MCF 10A (cell line): ENCODE data around the gene CDKL4. TPM values are rescaled to one million over a fixed set of nuclear protein-coding genes. Genes with fewer than 3 reads are reported as not detected.
"Not testable (repeated sequence)": the region's sequence is repeated elsewhere in the genome, so short reads cannot be mapped to it uniquely, and the experiment has no call there.

Source experiments
- BruUV-seq: library from RNA; stranded (reverse); fragments of 400-500 nt; replicated peaks from 2 replicates; lab custom pipeline; 2021; lab: Mats Ljungman, UMichigan
- CTCF ChIA-PET: fragments of 300-600 bp; sonication (Branson Sonifier 250); formaldehyde crosslinking; extraction: SDS; loops from one replicate; lab custom pipeline; 2021; ENCODE audit warnings: antibody characterized with exemption, inconsistent platforms; lab: Yijun Ruan, JAX
- POLR2A ChIA-PET: fragments of 300-600, 350-650 bp; sonication (Branson Sonifier 250); formaldehyde crosslinking; extraction: SDS; loops from one replicate; lab custom pipeline; 2020; ENCODE audit warnings: antibody characterized with exemption, inconsistent platforms; lab: Yijun Ruan, JAX
- DNase-seq: peaks from one replicate; pipeline ENCODE4 v3.0.0-alpha.2; 2018; ENCODE audit not compliant: unreplicated experiment
- H3K27ac Mint-ChIP-seq: one replicate; pipeline ENCODE4 v1.8.0; 2022; ENCODE audit warnings: mild to moderate bottlenecking, low read depth, mixed read lengths; ENCODE audit not compliant: unreplicated experiment
- H3K27me3 Mint-ChIP-seq: one replicate; pipeline ENCODE4 v1.8.0; 2022; ENCODE audit warnings: mixed read lengths; ENCODE audit not compliant: insufficient read depth, unreplicated experiment
- H3K36me3 Mint-ChIP-seq: one replicate; pipeline ENCODE4 v1.8.0; 2022; ENCODE audit warnings: mild to moderate bottlenecking, moderate library complexity, mixed read lengths; ENCODE audit not compliant: insufficient read depth, unreplicated experiment
- H3K4me1 Mint-ChIP-seq: one replicate; pipeline ENCODE4 v1.8.0; 2022; ENCODE audit warnings: mixed read lengths; ENCODE audit not compliant: insufficient read depth, unreplicated experiment
- H3K4me3 Mint-ChIP-seq: one replicate; pipeline ENCODE4 v1.8.0; 2022; ENCODE audit warnings: mild to moderate bottlenecking, moderate library complexity, mixed read lengths; ENCODE audit not compliant: unreplicated experiment
- H3K9me3 Mint-ChIP-seq: one replicate; pipeline ENCODE4 v1.8.0; 2022; ENCODE audit warnings: mixed read lengths; ENCODE audit not compliant: unreplicated experiment
- CTCF ChIP-seq: fragments of 200-600 bp; IDR thresholded peaks from one replicate; pipeline ENCODE4 v1.8.0; 2022; ENCODE audit warnings: antibody characterized with exemption, mild to moderate bottlenecking; ENCODE audit not compliant: unreplicated experiment
- intact Hi-C: fragments of 100-400 bp; cut with micrococcal nuclease; formaldehyde crosslinking; loops from 2 replicates; pipeline ENCODE4 v1.14.1; 2022
- total RNA-seq: library from RNA; stranded (reverse); gene quantifications from 2 replicates; pipeline ENCODE4 v1.2.3, GENCODE V29; 2022

CDKL4 gene
- total RNA-seq, 1 experiment from 2014 or later = not detected

DNA sequence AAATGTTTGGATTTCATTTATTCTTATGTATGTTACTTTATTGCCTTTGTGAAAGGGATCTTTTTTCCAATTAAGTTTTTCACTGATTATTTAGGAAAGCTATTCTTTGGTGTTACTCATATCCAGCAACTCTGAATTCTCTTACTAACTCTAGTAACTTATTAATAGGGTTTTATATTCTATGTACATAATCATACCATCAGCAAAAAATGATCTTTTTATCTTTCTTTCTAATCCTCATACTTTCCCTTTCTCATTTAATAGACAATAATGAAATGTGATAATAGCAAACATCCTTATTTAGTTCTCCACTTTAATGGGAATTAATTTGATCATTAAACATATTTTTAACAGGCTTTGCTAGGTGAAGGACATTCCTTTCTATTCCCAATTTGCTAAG lies 12.3 kb upstream of the CDKL4 start:
- Mint-ChIP-seq H3K36me3 (peaks cover 76% of the 10 kb centered on the region), H3K4me3 (no peak overlapping the region), H3K4me1 (no peaks in the 10 kb centered on the region), H3K27me3 (no peaks in the 10 kb centered on the region), H3K27ac (no peak overlapping the region), H3K9me3 (no peaks in the 10 kb centered on the region)
- CTCF ChIA-PET = no interaction called here
- no TSS peak for BruUV-seq
- intact Hi-C loops = no loop called here
- POLR2A ChIA-PET = interaction anchor here (0.6 kb wide), 1 partner anchor 12 kb away, joined by 3 read pairs; no protein-coding TSS in a partner anchor
- no peak for DNase-seq
- TF ChIP-seq CTCF = no peak

- H3K4me3 Mint-ChIP-seq = no peak overlapping the region
- no peaks in the 10 kb centered on the region for H3K4me1 Mint-ChIP-seq
- no peaks in the 10 kb centered on the region for H3K27me3 Mint-ChIP-seq
- BruUV-seq = no TSS peak
- ChIA-PET CTCF (interaction anchor here (0.9 to 2.2 kb wide), 2 partner anchors 11 to 23 kb away, joined by 3 to 8 read pairs; no protein-coding TSS in a partner anchor), POLR2A (interaction anchor here (1.3 kb wide), 1 partner anchor 18 kb away, joined by 4 read pairs; no protein-coding TSS in a partner anchor)
- DNase-seq = no peak
- no peak for TF ChIP-seq CTCF
- no peaks in the 10 kb centered on the region for H3K9me3 Mint-ChIP-seq
- H3K36me3 Mint-ChIP-seq = peaks cover 66% of the 10 kb centered on the region
- H3K27ac Mint-ChIP-seq = no peak overlapping the region
- intact Hi-C loops = no loop called here
Measured at GRCh38 chr2:39252888-39253518, 9.2 kb upstream of the CDKL4 start.

DNA sequence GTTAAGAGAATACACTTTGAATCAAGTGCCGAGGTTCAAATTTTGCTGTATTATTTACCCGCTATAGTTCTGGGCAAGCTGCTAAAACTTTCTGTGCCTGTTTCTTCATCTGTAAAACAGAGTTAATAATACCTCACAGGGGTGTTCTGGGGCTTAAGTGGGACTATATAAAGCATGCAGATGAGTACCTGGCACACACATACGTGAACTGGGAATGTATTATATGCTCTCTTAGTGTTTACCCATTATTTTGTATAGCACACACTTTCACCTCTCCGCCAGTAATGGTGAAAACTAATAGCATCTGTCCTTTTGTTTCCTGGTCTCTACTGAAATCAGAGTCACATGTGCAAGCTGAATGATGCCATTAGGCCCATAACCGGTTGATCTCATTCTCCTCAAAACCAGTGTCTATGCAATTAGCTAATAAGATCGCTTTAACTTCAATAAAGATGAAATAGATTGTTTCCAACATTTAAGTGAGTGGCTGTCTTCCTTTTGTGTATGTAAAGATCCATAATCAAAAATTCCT lies 3.8 kb upstream of the CDKL4 start:
- ChIA-PET CTCF (no interaction called here), POLR2A (interaction anchor here (0.6 to 1.6 kb wide), 2 partner anchors 12 to 184 kb away, joined by 3 to 4 read pairs; no protein-coding TSS in a partner anchor)
- TF ChIP-seq CTCF = no peak
- no TSS peak for BruUV-seq
- intact Hi-C loops = no loop called here
- no peaks in the 10 kb centered on the region for H3K9me3 Mint-ChIP-seq
- no peaks in the 10 kb centered on the region for H3K4me1 Mint-ChIP-seq
- no peaks in the 10 kb centered on the region for H3K27me3 Mint-ChIP-seq
- H3K36me3 Mint-ChIP-seq = peaks cover 31% of the 10 kb centered on the region
- no peak overlapping the region for H3K27ac Mint-ChIP-seq
- no peak for DNase-seq
- H3K4me3 Mint-ChIP-seq = no peak overlapping the region

- H3K27me3 Mint-ChIP-seq = no peaks in the 10 kb centered on the region
- ChIA-PET CTCF (interaction anchor here (1.3 kb wide), 1 partner anchor 299 kb away, joined by 7 read pairs; no protein-coding TSS in a partner anchor), POLR2A (interaction anchor here (0.6 to 1.6 kb wide), 2 partner anchors 11 to 28 kb away, joined by 3 to 4 read pairs; no protein-coding TSS in a partner anchor)
- no peak overlapping the region for H3K4me3 Mint-ChIP-seq
- BruUV-seq = no TSS peak
- peaks cover 20% of the 10 kb centered on the region for H3K36me3 Mint-ChIP-seq
- H3K9me3 Mint-ChIP-seq = no peaks in the 10 kb centered on the region
- no peak for DNase-seq
- intact Hi-C loops = no loop called here
- H3K4me1 Mint-ChIP-seq = no peaks in the 10 kb centered on the region
- TF ChIP-seq CTCF = no peak
- H3K27ac Mint-ChIP-seq = no peak overlapping the region
Measured at GRCh38 chr2:39246382-39246980, 2.7 kb upstream of the CDKL4 start.

DNA sequence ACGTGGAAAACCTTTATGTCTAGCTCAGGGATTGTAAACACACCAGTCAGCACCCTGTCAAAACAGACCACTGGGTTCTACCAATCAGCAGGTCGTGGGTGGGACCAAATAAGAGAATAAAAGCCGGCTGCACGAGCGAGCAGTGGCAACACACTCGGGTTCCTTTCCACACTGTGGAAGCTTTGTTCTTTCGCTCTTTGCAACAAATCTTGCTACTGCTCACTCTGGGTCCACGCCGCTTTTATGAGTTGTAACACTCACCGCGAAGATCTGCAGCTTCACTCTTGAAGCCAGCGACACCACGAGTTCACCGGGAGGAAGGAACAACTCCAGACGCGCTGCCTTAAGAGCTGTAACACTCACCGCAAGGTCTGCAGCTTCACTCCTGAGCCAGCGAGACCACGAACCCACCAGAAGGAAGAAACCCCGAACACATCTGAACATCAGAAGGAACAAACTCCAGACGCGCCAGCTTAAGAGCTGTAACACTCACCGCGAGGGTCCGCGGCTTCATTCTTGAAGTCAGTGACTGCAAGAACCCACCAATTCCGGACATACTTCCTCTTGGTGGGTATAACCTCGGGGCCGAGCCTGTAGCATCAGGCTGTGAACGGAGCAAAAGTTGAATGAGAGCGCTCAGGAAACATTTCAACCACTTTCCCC lies 1.3 kb upstream of the CDKL4 start:
- H3K4me3 Mint-ChIP-seq, DNase-seq, intact Hi-C loops, BruUV-seq, H3K36me3 Mint-ChIP-seq, H3K27ac Mint-ChIP-seq, H3K9me3 Mint-ChIP-seq, H3K4me1 Mint-ChIP-seq, H3K27me3 Mint-ChIP-seq, CTCF ChIA-PET: not testable (repeated sequence)
- POLR2A ChIA-PET = interaction anchor here (0.7 kb wide), 1 partner anchor 135 kb away, joined by 3 read pairs; no protein-coding TSS in a partner anchor
